Keratinocyte (primary cell): ENCODE data around the gene PPP1R3E. TPM values are rescaled to one million over a fixed set of nuclear protein-coding genes. Genes with fewer than 3 reads are reported as not detected.

ENCODE experiments used
- DNase-seq: peaks from one replicate; pipeline ENCODE4 v3.0.0-alpha.2; 2011; ENCODE audit warnings: low read depth, missing footprints, low spot score
- FAIRE-seq: peaks from 2 replicates; lab custom pipeline; 2011; peaks lifted over from hg19 to GRCh38; lab: Jason Lieb, UNC
- H2AFZ ChIP-seq: 2 replicates; pipeline ENCODE4 v1.6.0; 2012; ENCODE audit warnings: low read length, control low read depth, inconsistent platforms; ENCODE audit not compliant: control insufficient read depth
- H3K27ac ChIP-seq: 2 replicates; pipeline ENCODE4 v1.5.1; 2011; ENCODE audit warnings: low read length; ENCODE audit not compliant: control insufficient read depth, insufficient read depth
- H3K27me3 ChIP-seq: 3 replicates; pipeline ENCODE4 v1.6.0; 2011; ENCODE audit warnings: low read length; ENCODE audit not compliant: control insufficient read depth, insufficient read depth; ENCODE audit errors: extremely low read depth
- H3K36me3 ChIP-seq, 2 experiments: 2 replicates in 1 of 2; 3 replicates in 1 of 2; pipeline ENCODE4 v1.5.1; 2011; ENCODE audit warnings: low read length in 2 of 2, mild to moderate bottlenecking in 1 of 2; ENCODE audit not compliant: control insufficient read depth in 2 of 2, insufficient read depth in 2 of 2; ENCODE audit errors: extremely low read depth in 1 of 2
- H3K4me1 ChIP-seq: 3 replicates; pipeline ENCODE4 v1.5.1; 2011; ENCODE audit warnings: low read length; ENCODE audit not compliant: control insufficient read depth, insufficient read depth; ENCODE audit errors: extremely low read depth
- H3K4me2 ChIP-seq: 3 replicates; pipeline ENCODE4 v1.6.0; 2011; ENCODE audit warnings: low read depth, low read length; ENCODE audit not compliant: control insufficient read depth, insufficient read depth; ENCODE audit errors: extremely low read depth
- H3K4me3 ChIP-seq, 3 experiments: fragments of 200-600 bp in 1 of 3; sonication (generic) in 1 of 3; 2 replicates in 2 of 3; 3 replicates in 1 of 3; pipeline ENCODE4 v1.5.1; 2011 to 2016; ENCODE audit warnings: low read length in 3 of 3, mild to moderate bottlenecking in 3 of 3, control low read depth in 2 of 3, inconsistent platforms in 1 of 3, low read depth in 1 of 3, mixed read lengths in 1 of 3, mixed run types in 1 of 3, moderate library complexity in 1 of 3; ENCODE audit not compliant: control insufficient read depth in 2 of 3, insufficient read depth in 2 of 3; ENCODE audit errors: extremely low read depth in 1 of 3
- H3K79me2 ChIP-seq: 2 replicates; pipeline ENCODE4 v1.6.0; 2012; ENCODE audit warnings: low read length; ENCODE audit not compliant: control insufficient read depth, insufficient read depth
- H3K9ac ChIP-seq: 3 replicates; pipeline ENCODE4 v1.6.0; 2011; ENCODE audit warnings: low read length; ENCODE audit not compliant: control insufficient read depth, insufficient read depth; ENCODE audit errors: extremely low read depth
- H3K9me1 ChIP-seq: 3 replicates; pipeline ENCODE4 v1.6.0; 2011; ENCODE audit warnings: low read length; ENCODE audit not compliant: control insufficient read depth, insufficient read depth; ENCODE audit errors: extremely low read depth
- H3K9me3 ChIP-seq: 2 replicates; pipeline ENCODE4 v1.5.1; 2012; ENCODE audit warnings: low read depth, low read length; ENCODE audit not compliant: control insufficient read depth
- H4K20me1 ChIP-seq: 3 replicates; pipeline ENCODE4 v1.6.0; 2011; ENCODE audit warnings: low read length; ENCODE audit not compliant: control insufficient read depth, insufficient read depth; ENCODE audit errors: extremely low read depth
- EZH2 ChIP-seq: IDR thresholded peaks from one replicate; pipeline ENCODE4 v1.6.1; 2012; ENCODE audit warnings: inconsistent platforms, mild to moderate bottlenecking, low read length, moderate library complexity
- dilution Hi-C: fragments of 300-500 bp; cut with MboI; formaldehyde crosslinking; loops from one replicate; pipeline ENCODE4 v1.7.0; 2020; ENCODE audit warnings: low sequenced_read_pairs; ENCODE audit not compliant: extremely low pct_ligation_motif_present
- polyA plus RNA-seq, 5 experiments: library from polyadenylated mRNA; depleted of rRNA in 3 of 5; stranded (reverse) in 3 of 5; stranded (forward) in 1 of 5; unstranded in 1 of 5; fragments of >200 nt; gene quantifications; 1 replicate in 1 of 5; 2 replicates in 3 of 5; 3 replicates in 1 of 5; pipeline versions ENCODE4 v1.2.1 to v1.2.3, GENCODE V29; 2011 to 2012; ENCODE audit warnings: missing spikeins in 2 of 5, low read depth in 1 of 5, low replicate concordance in 1 of 5
- TF ChIP-seq, protein P1 (sequence below), 3 experiments: IDR thresholded peaks in 1 of 3; conservative IDR thresholded peaks in 1 of 3; optimal IDR thresholded peaks in 1 of 3; 2 replicates in 2 of 3; 3 replicates in 1 of 3; pipeline versions ENCODE3 to v1.5.1; 2011; ENCODE audit warnings: low read length in 3 of 3, mild to moderate bottlenecking in 3 of 3, moderate library complexity in 2 of 3, control low read depth in 1 of 3, inconsistent platforms in 1 of 3; ENCODE audit not compliant: insufficient read depth in 2 of 3; ENCODE audit errors: extremely low read depth in 1 of 3

Gene PPP1R3E
- polyA plus RNA-seq, 1 donor (not counting 4 experiments of a cell fraction or from before 2014, with no cell fraction given), result 2.5 TPM

DNA sequence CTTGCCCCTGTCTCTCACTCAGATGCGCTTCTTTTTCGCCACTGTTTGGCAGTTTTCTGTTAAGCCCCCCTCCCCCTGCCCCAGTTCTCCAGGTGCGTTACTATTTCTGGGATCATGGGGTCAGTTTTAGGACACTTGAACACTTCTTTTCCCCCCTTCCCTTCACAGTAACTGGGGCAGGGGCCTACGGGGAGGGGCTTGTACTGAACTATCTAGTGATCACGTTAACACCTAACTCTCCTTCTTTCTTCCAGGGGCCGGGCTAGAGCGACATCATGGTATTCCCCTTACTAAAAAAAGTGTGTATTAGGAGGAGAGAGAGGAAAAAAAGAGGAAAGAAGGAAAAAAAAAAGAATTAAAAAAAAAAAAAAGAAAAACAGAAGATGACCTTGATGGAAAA, 22.3 kb upstream of the PPP1R3E start:
- no peak for FAIRE-seq
- TF ChIP-seq, protein P1, sequence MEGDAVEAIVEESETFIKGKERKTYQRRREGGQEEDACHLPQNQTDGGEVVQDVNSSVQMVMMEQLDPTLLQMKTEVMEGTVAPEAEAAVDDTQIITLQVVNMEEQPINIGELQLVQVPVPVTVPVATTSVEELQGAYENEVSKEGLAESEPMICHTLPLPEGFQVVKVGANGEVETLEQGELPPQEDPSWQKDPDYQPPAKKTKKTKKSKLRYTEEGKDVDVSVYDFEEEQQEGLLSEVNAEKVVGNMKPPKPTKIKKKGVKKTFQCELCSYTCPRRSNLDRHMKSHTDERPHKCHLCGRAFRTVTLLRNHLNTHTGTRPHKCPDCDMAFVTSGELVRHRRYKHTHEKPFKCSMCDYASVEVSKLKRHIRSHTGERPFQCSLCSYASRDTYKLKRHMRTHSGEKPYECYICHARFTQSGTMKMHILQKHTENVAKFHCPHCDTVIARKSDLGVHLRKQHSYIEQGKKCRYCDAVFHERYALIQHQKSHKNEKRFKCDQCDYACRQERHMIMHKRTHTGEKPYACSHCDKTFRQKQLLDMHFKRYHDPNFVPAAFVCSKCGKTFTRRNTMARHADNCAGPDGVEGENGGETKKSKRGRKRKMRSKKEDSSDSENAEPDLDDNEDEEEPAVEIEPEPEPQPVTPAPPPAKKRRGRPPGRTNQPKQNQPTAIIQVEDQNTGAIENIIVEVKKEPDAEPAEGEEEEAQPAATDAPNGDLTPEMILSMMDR (optimal IDR thresholded peaks at IDR 0.05 in 1 of 3, IDR thresholded peaks at IDR 0.05 in 1 of 3, conservative IDR thresholded peaks at IDR 0.05 in 1 of 3; ENCODE audit: extremely low read depth in 1 of 3, insufficient read depth in 2 of 3, low read length in 3 of 3), result no peak
- TF ChIP-seq EZH2, result no peak
- H3K9me1 ChIP-seq, result no peaks in the 10 kb centered on the region

DNA sequence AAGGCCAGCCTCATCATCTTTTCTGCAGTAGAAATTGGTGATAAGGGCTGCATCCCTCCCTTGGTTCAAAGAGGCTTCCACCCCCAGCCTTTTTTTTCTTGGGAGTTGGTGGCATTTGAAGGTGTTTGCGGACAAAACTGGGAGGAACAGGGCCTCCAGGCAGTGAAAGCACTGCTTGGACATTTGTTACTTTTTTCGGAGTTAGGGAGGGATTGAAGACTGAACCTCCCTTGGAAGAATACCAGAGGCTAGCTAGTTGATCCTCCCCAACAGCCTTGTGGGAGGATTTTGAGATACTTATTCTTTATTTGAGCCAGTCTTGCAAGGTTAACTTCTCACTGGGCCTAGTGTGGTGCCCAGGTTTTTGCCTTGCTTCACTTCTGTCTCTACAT, 21.8 kb upstream of the PPP1R3E start:
- Histone ChIP-seq H3K9me1 (no peaks in the 10 kb centered on the region), H3K9me3 (no peaks in the 10 kb centered on the region), H3K27me3 (no peaks in the 10 kb centered on the region), H2AFZ (no peak overlapping the region), H3K9ac (no peak overlapping the region), H3K4me3 (no peak overlapping the region), H3K27ac (no peak overlapping the region), H4K20me1 (no peaks in the 10 kb centered on the region), H3K4me1 (peaks cover 19% of the 10 kb centered on the region), H3K4me2 (no peak overlapping the region), H3K79me2 (peaks cover 23% of the 10 kb centered on the region), H3K36me3 (peaks cover 17 to 18% of the 10 kb centered on the region in 2 experiments)
- TF ChIP-seq, protein P1 (optimal IDR thresholded peaks at IDR 0.05 in 1 of 3, IDR thresholded peaks at IDR 0.05 in 1 of 3, conservative IDR thresholded peaks at IDR 0.05 in 1 of 3; ENCODE audit: extremely low read depth in 1 of 3, insufficient read depth in 2 of 3, low read length in 3 of 3), result no peak
- TF ChIP-seq EZH2, result no peak
- no peak for DNase-seq
- dilution Hi-C loops, result no loop called here
- no peak for FAIRE-seq

More for the DNA sequence above, 22.3 kb upstream of the PPP1R3E start:
- H4K20me1 ChIP-seq, result no peaks in the 10 kb centered on the region
- H3K9me3 ChIP-seq, result no peaks in the 10 kb centered on the region
- DNase-seq, result no peak
- no peak overlapping the region for H3K4me2 ChIP-seq
- no peaks in the 10 kb centered on the region for H3K27me3 ChIP-seq
- dilution Hi-C loops, result no loop called here
- no peak overlapping the region for H3K9ac ChIP-seq
- no peak overlapping the region for H3K27ac ChIP-seq
- H3K79me2 ChIP-seq, result peaks cover 23% of the 10 kb centered on the region
- H2AFZ ChIP-seq, result no peak overlapping the region
- H3K4me1 ChIP-seq, result peaks cover 19% of the 10 kb centered on the region
- H3K36me3 ChIP-seq, result peaks cover 15 to 16% of the 10 kb centered on the region in 2 experiments
- no peak overlapping the region for H3K4me3 ChIP-seq
